Central memory CD8-positive, alpha-beta T cell (primary cell): Measurements from ENCODE around the gene FBH1.

Experiments used
- ATAC-seq: fragments of 150-1000 bp; cut with Tn5 transposase; replicated peaks from 2 replicates; pipeline ENCODE4 v1.10.0; 2022; ENCODE audit warnings: mild to moderate bottlenecking, moderate FRiP score, moderate number of reproducible peaks; ENCODE audit not compliant: poor library complexity, severe bottlenecking; ENCODE audit errors: extremely low read depth
- DNase-seq, 2 donors: peaks; one replicate each; pipeline ENCODE4 v3.0.0; 2021; ENCODE audit warnings: low spot score in 2 of 2
- H3K27ac Mint-ChIP-seq: one replicate; pipeline ENCODE4 v1.8.0; 2022; ENCODE audit warnings: low read depth, mild to moderate bottlenecking, moderate library complexity, mixed read lengths
- H3K27me3 Mint-ChIP-seq: one replicate; pipeline ENCODE4 v1.8.0; 2022; ENCODE audit warnings: mixed read lengths
- H3K36me3 Mint-ChIP-seq: one replicate; pipeline ENCODE4 v1.8.0; 2022; ENCODE audit warnings: mild to moderate bottlenecking, moderate library complexity, mixed read lengths; ENCODE audit not compliant: insufficient read depth
- H3K4me1 Mint-ChIP-seq: one replicate; pipeline ENCODE4 v1.8.0; 2022; ENCODE audit warnings: mixed read lengths
- H3K4me3 Mint-ChIP-seq: one replicate; pipeline ENCODE4 v1.8.0; 2022; ENCODE audit warnings: mild to moderate bottlenecking, moderate library complexity, mixed read lengths
- H3K9me3 Mint-ChIP-seq: one replicate; pipeline ENCODE4 v1.8.0; 2022; ENCODE audit warnings: mixed read lengths

FBH1 gene

DNA sequence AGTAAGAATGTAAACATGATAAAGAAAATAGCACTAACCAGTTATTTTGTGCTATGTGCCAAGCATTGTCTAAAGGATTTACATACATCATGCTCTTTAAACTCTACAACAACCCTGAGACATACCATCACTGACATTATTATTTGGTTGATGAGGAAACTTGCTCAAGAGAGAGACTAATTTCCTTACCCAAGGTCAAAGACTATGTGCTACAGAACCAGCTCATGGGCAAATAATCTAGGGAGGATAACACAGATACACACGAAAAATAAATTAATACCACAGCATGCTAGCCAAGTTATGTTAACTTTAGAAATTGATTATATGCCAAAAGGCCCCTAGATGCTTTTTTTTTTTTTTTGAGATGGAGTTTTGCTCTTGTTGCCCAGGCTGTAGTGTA is 3.0 kb upstream of the FBH1 start:
- no peak overlapping the region for H3K27ac Mint-ChIP-seq
- no peak overlapping the region for H3K4me3 Mint-ChIP-seq
- H3K36me3 Mint-ChIP-seq: peaks cover 18% of the 10 kb centered on the region
- DNase-seq: no peak
- no peaks in the 10 kb centered on the region for H3K9me3 Mint-ChIP-seq
- peaks cover 31% of the 10 kb centered on the region for H3K4me1 Mint-ChIP-seq
- no peaks in the 10 kb centered on the region for H3K27me3 Mint-ChIP-seq
- no peak for ATAC-seq

DNA sequence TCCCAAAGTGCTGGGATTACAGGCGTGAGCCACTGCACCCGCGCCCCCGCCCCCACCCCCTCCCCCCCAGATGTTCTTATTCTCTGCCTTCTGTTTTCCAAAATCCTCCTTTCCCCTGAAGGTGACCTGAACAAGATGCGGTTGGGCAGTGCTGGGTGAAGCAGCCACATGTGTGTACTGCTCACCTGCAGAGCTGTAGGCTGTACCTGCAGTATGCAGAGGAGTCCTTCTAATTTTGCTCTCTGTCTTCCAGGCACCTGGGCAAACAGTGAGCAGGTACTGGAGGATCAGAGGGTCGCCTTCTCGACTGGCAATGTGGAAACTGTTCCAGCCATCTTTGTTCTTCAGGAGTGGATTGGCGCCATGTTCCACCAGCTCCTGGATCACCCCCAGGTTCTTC is 2.4 kb upstream of the FBH1 start:
- DNase-seq (no peak), ATAC-seq (no peak)
- H3K27ac Mint-ChIP-seq: no peak overlapping the region
- no peaks in the 10 kb centered on the region for H3K9me3 Mint-ChIP-seq
- H3K36me3 Mint-ChIP-seq: peaks cover 14% of the 10 kb centered on the region
- H3K27me3 Mint-ChIP-seq: no peaks in the 10 kb centered on the region
- peak overlapping the region; percentile 95 for H3K4me3 Mint-ChIP-seq
- H3K4me1 Mint-ChIP-seq: peaks cover 37% of the 10 kb centered on the region

DNA sequence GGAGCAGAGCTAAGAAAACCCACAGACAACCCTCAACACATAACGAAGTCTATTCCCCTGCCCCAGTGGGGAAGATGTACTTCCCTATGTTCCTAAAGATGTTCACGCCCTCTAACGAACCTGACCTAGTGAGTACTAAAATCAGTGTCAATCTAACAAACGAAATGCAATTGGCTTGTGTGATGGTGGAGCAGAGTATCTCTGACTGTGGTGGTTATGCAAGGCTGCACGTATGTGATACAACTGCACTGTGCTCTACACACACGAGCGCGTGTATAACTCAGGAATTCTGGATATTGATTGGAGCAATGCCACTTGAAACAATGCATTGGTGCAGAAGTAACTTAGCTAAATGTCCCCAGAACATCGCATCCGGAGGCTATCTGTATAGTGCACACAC is 1.7 kb upstream of the FBH1 start:
- peak overlapping the region; percentile 95 for H3K4me3 Mint-ChIP-seq
- no peaks in the 10 kb centered on the region for H3K27me3 Mint-ChIP-seq
- no peak overlapping the region for H3K27ac Mint-ChIP-seq
- DNase-seq: no peak
- H3K4me1 Mint-ChIP-seq: peaks cover 42% of the 10 kb centered on the region
- no peak for ATAC-seq
- H3K9me3 Mint-ChIP-seq: no peaks in the 10 kb centered on the region
- peaks cover 9% of the 10 kb centered on the region for H3K36me3 Mint-ChIP-seq

DNA sequence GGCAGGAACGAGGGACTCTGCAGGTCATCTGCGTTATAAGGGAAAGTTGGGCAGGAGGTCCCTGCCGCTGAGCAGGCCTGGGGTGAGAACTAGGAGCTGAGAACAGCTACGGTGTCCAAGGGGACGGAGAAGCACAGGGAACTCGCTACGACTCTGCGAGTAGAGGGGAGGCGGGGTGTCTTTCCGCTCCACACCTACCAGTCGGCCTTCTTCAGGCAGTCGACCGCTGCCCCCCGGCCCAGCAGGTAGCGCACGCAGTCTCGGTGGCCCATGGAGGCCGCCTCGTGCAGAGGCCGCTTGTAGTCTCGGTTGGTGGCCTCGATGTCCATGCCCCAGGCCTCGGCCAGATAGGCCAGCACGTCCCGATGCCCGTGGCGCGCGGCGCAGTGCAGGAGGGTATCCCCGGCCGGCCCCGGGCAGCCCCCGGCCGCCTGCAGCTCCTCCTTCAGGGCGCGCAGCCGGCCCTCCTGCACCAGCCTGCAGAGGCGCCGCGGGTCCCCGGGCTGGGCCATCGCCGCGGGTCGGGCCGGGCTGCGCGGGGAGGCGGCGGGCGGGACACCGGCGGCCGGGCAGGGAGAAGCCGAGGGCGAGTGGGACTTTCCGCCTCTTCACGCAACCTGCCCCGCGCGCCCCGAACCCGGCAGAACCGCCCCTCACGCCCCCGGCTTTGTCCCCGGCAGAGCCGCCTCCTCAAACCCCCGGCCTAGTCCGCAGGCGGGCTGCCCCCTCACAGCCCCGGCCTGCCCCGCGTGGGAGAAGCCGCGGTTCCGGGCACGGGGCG is 1.0 kb upstream of the FBH1 start:
- no peaks in the 10 kb centered on the region for H3K27me3 Mint-ChIP-seq
- H3K9me3 Mint-ChIP-seq: no peaks in the 10 kb centered on the region
- DNase-seq (no peak), ATAC-seq (peak; percentile 22)
- peaks cover 45% of the 10 kb centered on the region for H3K4me1 Mint-ChIP-seq
- H3K36me3 Mint-ChIP-seq: peaks cover 9% of the 10 kb centered on the region
- H3K4me3 Mint-ChIP-seq: peak overlapping the region; percentile 95
- H3K27ac Mint-ChIP-seq: no peak overlapping the region

DNA sequence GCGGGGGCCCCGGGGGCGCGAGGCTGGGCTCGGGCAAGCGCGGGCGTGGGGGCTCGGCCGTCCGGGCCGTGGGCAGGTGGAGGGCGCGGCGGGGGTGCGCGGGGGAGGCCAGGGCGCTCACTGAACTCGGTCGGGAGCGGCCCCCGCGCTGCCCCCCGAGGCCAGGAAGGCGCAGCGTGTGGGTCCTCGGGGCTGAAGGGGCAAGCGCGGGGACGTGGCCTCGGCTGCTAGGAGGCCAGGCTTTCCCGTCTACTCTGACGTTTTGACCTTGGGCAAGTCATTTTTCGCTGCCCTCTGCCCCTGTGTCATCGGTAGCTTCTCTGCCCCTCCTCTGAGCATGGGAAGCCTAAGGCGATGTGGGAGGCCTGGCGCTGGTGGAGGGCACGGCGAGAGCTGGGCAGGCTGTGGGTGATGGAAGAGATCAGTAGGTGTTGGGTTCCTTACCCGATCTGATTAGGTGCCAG is 441 bp downstream of the FBH1 start:
- peak; percentile 2 for ATAC-seq
- peaks cover 57% of the 10 kb centered on the region for H3K4me1 Mint-ChIP-seq
- no peaks in the 10 kb centered on the region for H3K27me3 Mint-ChIP-seq
- peak overlapping the region; percentile 95 for H3K4me3 Mint-ChIP-seq
- H3K9me3 Mint-ChIP-seq: no peaks in the 10 kb centered on the region
- no peak for DNase-seq
- H3K27ac Mint-ChIP-seq: peak overlapping the region; percentile 65
- H3K36me3 Mint-ChIP-seq: peaks cover 7% of the 10 kb centered on the region

DNA sequence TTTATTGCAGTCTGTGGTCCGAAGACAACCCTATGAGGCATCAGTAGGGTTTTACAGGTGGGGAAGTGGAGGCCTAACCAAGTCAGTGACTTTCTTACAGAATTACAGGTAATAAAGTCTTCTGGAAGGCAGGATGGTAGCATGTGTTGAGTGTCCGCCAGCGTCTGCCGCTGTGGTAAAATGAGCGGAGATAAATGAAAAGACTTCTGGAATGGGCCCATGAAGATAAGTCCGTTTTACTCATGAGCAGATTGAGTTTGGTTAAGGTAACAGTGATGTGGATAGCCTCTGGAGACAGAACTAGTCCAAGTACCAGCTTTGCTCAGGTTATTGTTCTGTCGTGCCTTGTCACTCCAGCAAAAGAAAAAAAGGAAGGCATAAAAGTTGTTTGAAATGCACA is 966 bp downstream of the FBH1 start:
- DNase-seq: no peak
- Mint-ChIP-seq H3K4me3 (peak overlapping the region; percentile 95), H3K4me1 (peaks cover 62% of the 10 kb centered on the region), H3K27me3 (no peaks in the 10 kb centered on the region), H3K36me3 (peaks cover 5% of the 10 kb centered on the region), H3K27ac (peak overlapping the region; percentile 65), H3K9me3 (no peaks in the 10 kb centered on the region)
- no peak for ATAC-seq

DNA sequence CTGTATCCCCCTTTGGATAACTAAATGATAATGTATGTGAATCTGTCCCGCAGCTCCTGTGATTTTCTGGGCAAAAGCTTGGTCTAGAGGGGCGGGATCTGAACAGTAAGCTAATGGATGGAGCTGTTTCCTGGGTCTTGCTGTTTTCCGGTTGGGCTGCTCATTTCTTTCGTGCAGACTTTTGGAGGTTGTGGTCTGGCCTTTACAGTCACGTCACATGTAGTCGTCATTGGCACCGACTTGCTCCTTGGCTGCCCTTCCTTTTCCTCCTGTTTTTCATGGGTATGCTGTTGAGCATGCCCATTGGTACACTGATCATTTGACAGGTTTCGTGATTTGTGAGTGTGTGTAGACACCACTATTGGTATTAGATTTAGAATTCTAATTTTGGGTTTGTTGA is 2.0 kb downstream of the FBH1 start:
- no peaks in the 10 kb centered on the region for H3K9me3 Mint-ChIP-seq
- H3K4me1 Mint-ChIP-seq: peaks cover 72% of the 10 kb centered on the region
- peak overlapping the region; percentile 55 for H3K4me3 Mint-ChIP-seq
- ATAC-seq (no peak), DNase-seq (no peak)
- no peaks in the 10 kb centered on the region for H3K27me3 Mint-ChIP-seq
- H3K36me3 Mint-ChIP-seq: peaks cover 5% of the 10 kb centered on the region
- no peak overlapping the region for H3K27ac Mint-ChIP-seq

DNA sequence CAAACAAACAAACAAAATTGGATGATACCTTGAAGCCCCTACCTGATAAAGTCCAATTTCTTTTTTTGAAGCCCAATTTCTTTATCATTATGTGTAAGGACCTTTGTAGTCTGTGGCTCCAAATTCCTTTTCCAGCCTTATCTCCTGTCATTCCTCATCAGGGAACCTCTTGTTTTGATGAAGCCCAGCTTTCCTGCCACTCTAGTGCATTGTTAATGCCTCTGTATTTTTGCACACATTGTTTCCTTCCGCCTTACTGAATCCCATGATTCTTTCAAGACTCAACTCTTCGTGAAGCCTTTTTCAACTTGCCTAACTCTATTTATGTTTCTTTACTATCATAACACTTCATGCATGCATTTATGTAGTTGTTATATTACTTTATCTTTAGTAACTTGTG is 3.3 kb downstream of the FBH1 start:
- Mint-ChIP-seq H3K9me3 (peaks cover 6% of the 10 kb centered on the region), H3K27ac (no peak overlapping the region), H3K27me3 (no peaks in the 10 kb centered on the region), H3K4me1 (peaks cover 72% of the 10 kb centered on the region), H3K36me3 (peaks cover 11% of the 10 kb centered on the region), H3K4me3 (no peak overlapping the region)
- DNase-seq (no peak), ATAC-seq (no peak)

DNA sequence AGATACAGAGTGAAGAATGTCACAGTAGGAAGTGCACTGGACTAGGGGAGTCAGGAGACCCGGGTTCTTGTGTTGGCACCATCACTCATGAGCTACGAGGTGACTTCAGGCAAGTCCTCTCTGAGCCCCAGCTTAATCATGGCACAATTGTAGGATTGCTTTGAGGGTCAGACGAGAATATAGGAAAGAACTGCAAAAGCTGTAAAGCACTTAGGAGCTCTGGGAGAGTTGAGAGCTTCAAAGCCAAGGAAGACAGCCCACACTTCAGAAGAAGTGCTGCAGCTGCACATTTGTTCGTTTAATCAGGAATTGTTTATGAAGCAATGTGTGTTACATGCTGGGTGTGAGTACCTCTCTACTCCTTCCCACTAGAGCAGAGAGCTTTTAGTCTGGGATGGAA is 4.4 kb downstream of the FBH1 start:
- H3K27me3 Mint-ChIP-seq: no peaks in the 10 kb centered on the region
- no peak overlapping the region for H3K27ac Mint-ChIP-seq
- H3K4me3 Mint-ChIP-seq: no peak overlapping the region
- peaks cover 72% of the 10 kb centered on the region for H3K4me1 Mint-ChIP-seq
- ATAC-seq (no peak), DNase-seq (no peak)
- peaks cover 6% of the 10 kb centered on the region for H3K9me3 Mint-ChIP-seq
- H3K36me3 Mint-ChIP-seq: peaks cover 11% of the 10 kb centered on the region

DNA sequence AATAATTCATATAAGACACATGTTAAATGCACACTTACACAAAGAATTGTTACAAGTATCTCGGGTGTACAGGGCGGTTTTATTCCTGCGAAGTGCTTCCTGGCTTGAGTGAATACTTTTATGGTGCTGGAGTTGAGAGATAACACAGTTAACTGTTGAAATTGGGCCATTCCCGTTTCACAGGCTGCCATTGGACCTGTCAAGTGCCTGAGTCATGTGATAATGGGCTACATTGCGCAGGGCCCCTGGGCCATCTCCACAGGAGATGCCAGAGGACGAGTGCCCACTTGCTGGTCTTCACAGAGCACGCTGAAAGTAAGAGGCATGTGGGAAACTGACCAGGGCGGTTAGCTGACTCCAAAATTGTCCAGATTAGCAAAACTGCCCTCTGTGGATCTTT is 4.8 kb downstream of the FBH1 start:
- Mint-ChIP-seq H3K27me3 (no peaks in the 10 kb centered on the region), H3K4me3 (no peak overlapping the region), H3K36me3 (peaks cover 9% of the 10 kb centered on the region), H3K4me1 (peaks cover 73% of the 10 kb centered on the region), H3K27ac (no peak overlapping the region), H3K9me3 (peaks cover 6% of the 10 kb centered on the region)
- ATAC-seq: no peak
- DNase-seq: no peak

DNA sequence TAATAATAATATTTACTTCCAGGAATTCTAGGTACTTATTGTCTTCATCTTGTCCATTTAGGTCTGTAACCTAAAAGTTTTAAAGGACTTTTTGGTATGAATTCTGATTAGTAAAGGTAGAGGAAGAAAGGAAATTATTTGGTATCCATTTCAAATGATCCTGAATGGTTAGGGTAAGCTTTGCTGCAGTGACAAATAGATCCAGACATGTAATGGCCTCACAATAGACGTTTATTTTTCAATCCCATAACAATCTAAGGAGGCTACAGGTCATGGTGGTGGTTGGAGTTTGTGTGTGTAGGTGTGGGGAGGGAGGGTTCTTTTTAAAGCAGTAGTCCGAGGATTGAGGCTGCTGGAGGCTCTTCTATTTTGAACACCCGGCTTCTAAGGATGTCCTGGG is 5.3 kb downstream of the FBH1 start:
- H3K27me3 Mint-ChIP-seq: no peaks in the 10 kb centered on the region
- peaks cover 6% of the 10 kb centered on the region for H3K9me3 Mint-ChIP-seq
- no peak overlapping the region for H3K4me3 Mint-ChIP-seq
- no peak for ATAC-seq
- no peak for DNase-seq
- H3K4me1 Mint-ChIP-seq: peaks cover 73% of the 10 kb centered on the region
- peaks cover 8% of the 10 kb centered on the region for H3K36me3 Mint-ChIP-seq
- H3K27ac Mint-ChIP-seq: peak overlapping the region; percentile 50

DNA sequence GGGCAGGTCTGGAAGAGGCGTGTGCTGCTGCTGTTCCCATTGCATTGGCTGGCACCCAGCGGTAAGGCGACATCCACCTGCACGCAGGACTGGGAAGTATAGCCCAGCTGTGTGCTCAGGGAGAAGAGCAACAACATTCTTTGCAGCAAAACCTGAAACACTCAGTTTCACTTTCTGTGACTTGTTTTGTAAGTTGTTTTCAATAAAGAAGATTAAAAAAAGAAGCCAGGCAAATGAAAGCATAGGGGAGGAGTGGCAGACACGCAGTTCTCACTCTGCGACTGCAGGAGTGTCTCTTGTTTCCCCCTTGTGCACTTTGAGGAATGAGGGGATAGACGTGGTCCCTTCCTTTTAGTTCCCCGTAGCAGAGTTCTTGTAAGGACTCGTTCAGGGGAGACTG is 5.8 kb downstream of the FBH1 start:
- Mint-ChIP-seq H3K27me3 (no peaks in the 10 kb centered on the region), H3K4me3 (no peak overlapping the region), H3K36me3 (peaks cover 8% of the 10 kb centered on the region), H3K4me1 (peaks cover 69% of the 10 kb centered on the region), H3K27ac (peak overlapping the region; percentile 50), H3K9me3 (peaks cover 6% of the 10 kb centered on the region)
- DNase-seq (no peak), ATAC-seq (no peak)

DNA sequence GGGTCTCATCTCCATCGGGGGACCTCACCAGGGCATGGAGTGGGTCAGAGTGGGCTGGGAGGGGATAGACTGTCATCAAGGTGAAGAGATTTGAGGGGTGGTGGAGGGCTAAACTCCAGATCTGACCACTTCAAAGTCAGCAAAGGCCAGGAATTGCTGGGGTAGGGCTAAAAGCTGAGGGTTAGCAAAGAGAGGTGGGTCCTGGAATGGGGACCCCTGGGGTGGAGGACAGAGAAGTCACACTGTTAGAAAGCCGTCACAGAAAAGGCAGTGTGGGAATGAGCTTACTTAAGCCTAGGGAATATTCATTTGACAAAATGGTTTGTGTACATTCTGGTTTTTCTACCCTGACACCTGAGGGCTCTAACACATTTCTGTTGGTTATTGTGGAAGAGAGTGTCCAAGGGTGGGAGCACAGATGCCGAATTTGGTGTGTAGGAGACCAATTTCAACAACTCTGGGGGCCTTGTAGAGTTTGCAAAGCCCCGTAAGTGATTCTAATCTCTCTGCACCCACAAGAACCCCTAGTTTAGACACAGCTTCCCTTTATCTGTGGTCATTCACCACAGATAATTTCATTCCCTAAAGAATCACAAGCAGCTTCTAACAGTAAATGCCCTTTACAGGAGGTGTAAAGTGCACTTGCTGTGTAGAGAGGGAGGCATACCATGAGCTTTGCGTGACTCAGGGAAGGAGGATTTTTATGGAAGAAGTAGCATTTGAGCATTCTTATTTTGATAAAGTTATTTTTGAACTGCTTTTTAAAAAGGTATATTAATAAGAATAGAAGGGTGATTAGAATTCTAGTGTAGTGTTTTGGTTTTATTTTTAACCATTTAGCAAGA is 6.4 kb downstream of the FBH1 start:
- H3K4me3 Mint-ChIP-seq: no peak overlapping the region
- H3K27me3 Mint-ChIP-seq: no peaks in the 10 kb centered on the region
- H3K27ac Mint-ChIP-seq: peak overlapping the region; percentile 50
- H3K9me3 Mint-ChIP-seq: peaks cover 6% of the 10 kb centered on the region
- ATAC-seq (no peak), DNase-seq (no peak)
- peaks cover 8% of the 10 kb centered on the region for H3K36me3 Mint-ChIP-seq
- peaks cover 62% of the 10 kb centered on the region for H3K4me1 Mint-ChIP-seq
